Measurements from ENCODE around the gene NR2C2. TPM values are rescaled to one million over a fixed set of nuclear protein-coding genes. Genes with fewer than 3 reads are reported as not detected.

Gene NR2C2
- total and polyA plus RNA-seq, 9 of the 15 experiments (the other 6 are each of a cell fraction or from before 2014, with no cell fraction given) = 6.1 to 33.0 (median 14.6) TPM

DNA sequence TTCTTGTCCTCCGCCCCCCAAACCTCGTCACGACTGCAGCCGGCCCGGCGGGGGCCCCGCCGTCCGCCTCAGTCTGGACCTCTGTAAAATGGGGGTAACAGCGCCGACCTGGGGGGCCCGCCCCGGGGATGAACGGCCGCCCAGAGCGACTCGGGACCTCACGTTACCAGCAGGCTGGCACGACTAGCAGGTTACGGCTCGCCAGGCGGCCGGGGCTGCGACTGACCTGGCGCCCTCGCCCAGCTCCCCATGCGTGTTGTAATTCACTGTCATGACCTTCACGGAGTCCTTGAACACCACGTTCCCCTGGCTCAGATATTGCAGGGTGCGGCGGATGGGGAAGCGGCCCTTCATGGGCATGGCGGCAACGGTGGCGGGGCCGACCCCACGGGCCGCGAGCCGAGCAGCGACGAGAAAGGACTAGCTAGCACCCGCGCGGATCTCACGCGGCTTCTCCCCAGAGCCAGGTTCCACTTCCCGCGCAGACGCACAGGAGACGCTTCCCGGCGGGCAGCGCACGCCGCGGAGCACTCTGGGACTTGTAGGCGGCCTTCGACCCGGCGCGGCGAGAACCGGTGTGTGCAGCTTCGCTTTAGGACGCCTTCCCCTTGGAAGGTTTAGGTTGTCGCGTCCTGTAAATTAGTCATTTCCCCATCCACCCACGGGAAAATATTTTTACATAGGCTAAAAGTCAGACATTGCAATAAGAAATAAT lies 117.6 kb downstream of the NR2C2 start, which contains the start of gene MRPS25 (continued):
- TF ChIP-seq, protein P1, sequence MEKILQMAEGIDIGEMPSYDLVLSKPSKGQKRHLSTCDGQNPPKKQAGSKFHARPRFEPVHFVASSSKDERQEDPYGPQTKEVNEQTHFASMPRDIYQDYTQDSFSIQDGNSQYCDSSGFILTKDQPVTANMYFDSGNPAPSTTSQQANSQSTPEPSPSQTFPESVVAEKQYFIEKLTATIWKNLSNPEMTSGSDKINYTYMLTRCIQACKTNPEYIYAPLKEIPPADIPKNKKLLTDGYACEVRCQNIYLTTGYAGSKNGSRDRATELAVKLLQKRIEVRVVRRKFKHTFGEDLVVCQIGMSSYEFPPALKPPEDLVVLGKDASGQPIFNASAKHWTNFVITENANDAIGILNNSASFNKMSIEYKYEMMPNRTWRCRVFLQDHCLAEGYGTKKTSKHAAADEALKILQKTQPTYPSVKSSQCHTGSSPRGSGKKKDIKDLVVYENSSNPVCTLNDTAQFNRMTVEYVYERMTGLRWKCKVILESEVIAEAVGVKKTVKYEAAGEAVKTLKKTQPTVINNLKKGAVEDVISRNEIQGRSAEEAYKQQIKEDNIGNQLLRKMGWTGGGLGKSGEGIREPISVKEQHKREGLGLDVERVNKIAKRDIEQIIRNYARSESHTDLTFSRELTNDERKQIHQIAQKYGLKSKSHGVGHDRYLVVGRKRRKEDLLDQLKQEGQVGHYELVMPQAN (IDR thresholded peaks at IDR 0.05; ENCODE audit: borderline replicate concordance) = peak; percentile 93
- TF ChIP-seq ATF7 (IDR thresholded peaks at IDR 0.05) (peak; percentile 81), SMAD3 (CRISPR knock-in tag; conservative IDR thresholded peaks at IDR 0.05) (0 out of 2 replicates have a peak, but pooled peaks have one; percentile 18), FOXP1 (CRISPR knock-in tag; IDR thresholded peaks at IDR 0.05) (peak; percentile 65; the same call in 1 of the 2 replicates), MBD2 (IDR thresholded peaks at IDR 0.05; ENCODE audit: borderline replicate concordance, low read depth) (peak; percentile 89), KAT7 (CRISPR knock-in tag; IDR thresholded peaks at IDR 0.05; ENCODE audit: borderline replicate concordance) (peak; percentile 91), SMARCA5 (IDR thresholded peaks at IDR 0.05) (0 out of 2 replicates have a peak, but pooled peaks have one; percentile 17), HLTF (IDR thresholded peaks at IDR 0.05) (peak; percentile 22; the same call in 1 of the 2 replicates), FOXJ3 (CRISPR knock-in tag; IDR thresholded peaks at IDR 0.05) (no peak), POLR2B (IDR thresholded peaks at IDR 0.05; ENCODE audit: low read depth, partially characterized antibody) (peak; percentile 97), JUN (IDR thresholded peaks at IDR 0.05; ENCODE audit: borderline replicate concordance, low read depth, low read length) (peak; percentile 46; the same call in 1 of the 2 replicates), JUN (CRISPR knock-in tag; IDR thresholded peaks at IDR 0.05; ENCODE audit: borderline replicate concordance) (0 out of 2 replicates have a peak, but pooled peaks have one; percentile 60), E2F3 (CRISPR knock-in tag; IDR thresholded peaks at IDR 0.05) (peak; percentile 86), ZC3H4 (CRISPR knock-in tag; IDR thresholded peaks at IDR 0.05; ENCODE audit: borderline replicate concordance) (no peak), SMARCC2 (IDR thresholded peaks at IDR 0.05; ENCODE audit: low read depth) (no peak), ZNF644 (tag; IDR thresholded peaks at IDR 0.05; ENCODE audit: low read depth) (peak; percentile 79; the same call in 1 of the 2 replicates)
- TF ChIP-seq, protein P2, sequence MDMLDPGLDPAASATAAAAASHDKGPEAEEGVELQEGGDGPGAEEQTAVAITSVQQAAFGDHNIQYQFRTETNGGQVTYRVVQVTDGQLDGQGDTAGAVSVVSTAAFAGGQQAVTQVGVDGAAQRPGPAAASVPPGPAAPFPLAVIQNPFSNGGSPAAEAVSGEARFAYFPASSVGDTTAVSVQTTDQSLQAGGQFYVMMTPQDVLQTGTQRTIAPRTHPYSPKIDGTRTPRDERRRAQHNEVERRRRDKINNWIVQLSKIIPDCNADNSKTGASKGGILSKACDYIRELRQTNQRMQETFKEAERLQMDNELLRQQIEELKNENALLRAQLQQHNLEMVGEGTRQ (CRISPR knock-in tag; IDR thresholded peaks at IDR 0.05) = no peak
- TF ChIP-seq, protein P3, sequence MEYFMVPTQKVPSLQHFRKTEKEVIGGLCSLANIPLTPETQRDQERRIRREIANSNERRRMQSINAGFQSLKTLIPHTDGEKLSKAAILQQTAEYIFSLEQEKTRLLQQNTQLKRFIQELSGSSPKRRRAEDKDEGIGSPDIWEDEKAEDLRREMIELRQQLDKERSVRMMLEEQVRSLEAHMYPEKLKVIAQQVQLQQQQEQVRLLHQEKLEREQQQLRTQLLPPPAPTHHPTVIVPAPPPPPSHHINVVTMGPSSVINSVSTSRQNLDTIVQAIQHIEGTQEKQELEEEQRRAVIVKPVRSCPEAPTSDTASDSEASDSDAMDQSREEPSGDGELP (CRISPR knock-in tag; IDR thresholded peaks at IDR 0.05; ENCODE audit: borderline replicate concordance) = peak; percentile 73
